Right kidney (tissue), 1 donor: ENCODE measurements around the gene GSAP.

Source experiments
- DNase-seq: peaks from one replicate; pipeline ENCODE4 v3.0.0-alpha.2; 2016

Gene GSAP

DNA sequence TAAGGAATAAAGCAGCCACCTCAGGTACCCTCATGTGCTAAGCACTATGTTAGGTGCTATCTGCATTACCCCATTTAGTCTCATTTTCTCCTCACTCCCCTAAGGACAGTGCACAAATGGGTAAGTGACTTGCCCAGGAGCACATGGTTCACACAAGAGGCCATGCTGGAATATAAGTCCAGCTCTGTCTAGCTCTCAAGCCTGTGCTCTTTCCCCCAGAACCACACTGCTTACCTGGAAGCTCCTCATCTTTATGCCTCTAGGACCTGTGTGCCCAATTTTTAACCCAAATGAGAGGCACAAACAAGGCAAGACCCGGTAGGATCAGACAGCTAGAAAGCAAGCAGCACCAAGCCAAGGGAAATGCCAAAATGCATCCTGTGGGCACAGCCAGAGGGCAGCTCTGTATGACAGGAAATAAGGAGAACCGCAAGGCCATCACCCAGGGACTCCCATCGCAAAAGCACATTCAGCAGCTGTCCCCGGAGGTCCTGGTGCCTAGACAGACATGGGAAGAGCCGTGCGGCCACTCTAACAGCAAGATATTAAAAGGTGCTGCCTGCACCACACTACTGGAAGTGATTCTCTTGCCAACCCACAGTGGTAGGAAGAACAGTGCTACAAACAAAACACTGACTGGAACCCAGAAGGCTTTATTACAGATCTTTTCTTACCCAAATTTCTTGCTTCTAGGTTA lies 88.1 kb downstream of the GSAP start:
- no peak for DNase-seq

DNA sequence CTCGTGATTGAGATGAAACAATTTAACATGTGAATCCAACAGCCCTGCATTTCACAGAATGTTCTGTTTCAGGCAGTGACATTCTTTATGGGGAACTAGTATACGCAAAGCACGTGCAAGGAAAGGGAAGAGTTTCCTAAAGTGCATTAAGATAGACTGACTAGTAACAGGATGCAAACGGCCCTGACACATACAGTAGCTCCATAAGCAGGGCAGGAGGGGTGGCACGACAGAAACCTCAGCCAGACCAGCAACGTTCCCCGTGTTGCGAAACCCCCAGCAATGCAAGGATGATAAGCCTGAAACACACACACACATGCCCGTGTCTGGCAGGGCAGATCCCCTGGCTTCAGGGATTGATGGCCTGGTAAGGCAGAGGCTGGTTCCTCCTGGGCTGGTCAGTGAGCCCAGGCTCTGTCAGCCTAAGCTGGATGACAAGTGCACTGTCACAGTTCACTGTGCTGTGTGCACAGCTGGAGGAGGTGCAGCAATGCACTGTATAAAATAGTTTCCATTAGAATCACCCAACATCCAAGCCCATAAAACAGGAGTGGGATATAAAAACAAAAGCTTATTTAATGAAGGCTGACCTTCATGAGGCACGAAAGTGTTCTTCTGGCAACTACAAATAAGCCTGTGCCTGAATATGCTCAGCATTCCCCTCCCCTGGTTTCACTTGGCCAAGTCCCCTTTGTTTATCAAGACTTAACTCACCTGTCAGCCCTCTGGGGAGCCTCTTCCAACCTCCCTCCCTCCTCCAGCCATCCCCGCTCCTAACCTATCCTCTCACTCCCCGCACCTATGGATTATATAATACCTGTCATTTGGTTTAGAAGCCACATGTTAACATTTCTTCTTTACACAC lies 88.8 kb downstream of the GSAP start:
- DNase-seq = peak; percentile 18

DNA sequence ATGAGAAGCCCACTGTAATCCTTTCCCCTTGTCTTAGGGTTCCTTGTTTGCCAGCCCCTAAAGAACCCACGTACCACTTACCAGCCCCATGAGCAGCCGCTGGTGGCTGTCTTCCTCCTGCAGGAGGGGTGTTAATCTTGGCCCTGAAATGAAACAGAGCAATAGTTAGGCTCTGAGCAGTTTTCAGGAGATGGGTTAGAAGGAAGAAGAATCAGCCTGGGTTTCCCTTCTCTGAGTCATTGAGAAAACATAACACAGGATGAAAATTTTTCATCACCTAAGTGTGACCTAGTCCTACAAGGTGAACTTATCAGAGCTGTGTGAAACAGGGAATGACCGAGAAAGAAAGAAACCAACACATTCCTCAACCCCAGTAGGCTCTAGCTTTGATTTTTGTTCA lies 90.0 kb downstream of the GSAP start:
- no peak for DNase-seq

DNA sequence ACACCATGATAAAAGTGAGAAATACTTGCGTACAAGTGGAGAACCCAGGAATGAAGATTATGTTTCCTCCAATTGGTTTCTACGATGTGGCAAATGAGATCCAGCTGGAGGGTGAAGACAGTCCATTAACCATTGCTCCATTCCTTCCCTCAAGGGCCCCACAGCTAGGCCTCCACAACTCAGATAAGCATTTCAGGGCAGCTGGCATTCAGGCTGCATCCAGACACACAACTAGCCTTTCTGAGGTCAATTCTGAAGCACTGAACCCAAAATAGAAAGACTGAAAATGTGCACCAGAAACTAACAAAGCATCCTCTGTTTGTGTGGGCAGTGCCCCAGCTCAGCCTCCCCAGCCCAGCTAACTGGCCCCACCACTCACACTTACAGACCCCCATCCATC lies 94.8 kb downstream of the GSAP start:
- DNase-seq = no peak

DNA sequence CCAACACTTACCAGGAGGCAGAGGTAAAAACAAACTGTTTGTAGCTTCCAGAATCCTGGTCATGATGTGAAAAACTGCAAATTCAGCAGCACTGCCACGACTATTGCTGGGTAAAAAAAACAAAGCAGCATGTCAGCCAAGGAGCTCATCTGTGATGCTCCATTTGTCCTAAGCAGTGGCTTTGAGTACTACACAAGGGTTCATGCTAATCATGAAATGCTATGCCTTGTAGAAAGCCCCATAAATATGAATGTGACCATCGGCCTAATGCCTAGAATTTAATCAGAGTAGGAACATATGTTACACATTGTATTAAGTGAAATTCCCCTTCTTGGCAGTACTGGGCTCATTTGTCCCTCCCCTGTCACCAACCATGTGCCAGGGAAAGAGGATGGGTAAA lies 95.4 kb downstream of the GSAP start:
- no peak for DNase-seq

DNA sequence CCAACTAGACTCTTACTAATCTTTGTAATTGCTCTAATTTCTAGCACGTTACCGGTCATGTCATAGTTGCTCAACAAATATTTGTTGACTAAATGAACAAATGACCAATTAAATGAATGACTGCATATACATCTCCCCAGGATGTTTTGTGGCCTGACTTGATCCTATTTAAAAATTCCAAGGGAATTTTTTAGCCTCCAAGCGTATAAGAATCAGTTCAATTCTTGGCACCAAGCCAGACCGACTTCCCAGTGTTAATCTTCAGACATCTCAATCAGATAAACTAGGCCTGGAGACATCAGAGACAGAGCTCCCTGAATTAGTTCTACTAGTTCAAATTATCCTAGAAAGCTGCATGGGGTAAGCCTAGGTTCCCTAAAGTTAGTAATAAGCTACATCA lies 96.0 kb downstream of the GSAP start:
- no peak for DNase-seq

DNA sequence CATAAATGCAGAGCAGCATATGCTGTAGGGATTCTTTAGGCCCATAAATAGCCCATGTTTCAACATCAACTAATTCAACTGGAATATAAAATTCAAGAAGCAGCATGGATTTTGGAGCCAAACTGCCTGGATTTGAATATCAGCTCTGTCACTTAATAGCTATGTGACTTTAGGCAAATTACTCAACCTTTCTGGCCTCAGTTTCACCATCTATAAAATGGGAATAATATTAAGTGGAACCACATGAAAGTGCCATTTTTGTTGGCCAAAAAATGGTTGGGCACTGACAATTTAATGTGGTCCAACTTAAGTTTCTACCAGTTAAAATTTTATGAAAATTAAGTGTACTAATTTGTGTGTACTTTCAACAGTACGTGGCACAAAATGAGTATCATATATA lies 98.1 kb downstream of the GSAP start:
- DNase-seq = no peak

DNA sequence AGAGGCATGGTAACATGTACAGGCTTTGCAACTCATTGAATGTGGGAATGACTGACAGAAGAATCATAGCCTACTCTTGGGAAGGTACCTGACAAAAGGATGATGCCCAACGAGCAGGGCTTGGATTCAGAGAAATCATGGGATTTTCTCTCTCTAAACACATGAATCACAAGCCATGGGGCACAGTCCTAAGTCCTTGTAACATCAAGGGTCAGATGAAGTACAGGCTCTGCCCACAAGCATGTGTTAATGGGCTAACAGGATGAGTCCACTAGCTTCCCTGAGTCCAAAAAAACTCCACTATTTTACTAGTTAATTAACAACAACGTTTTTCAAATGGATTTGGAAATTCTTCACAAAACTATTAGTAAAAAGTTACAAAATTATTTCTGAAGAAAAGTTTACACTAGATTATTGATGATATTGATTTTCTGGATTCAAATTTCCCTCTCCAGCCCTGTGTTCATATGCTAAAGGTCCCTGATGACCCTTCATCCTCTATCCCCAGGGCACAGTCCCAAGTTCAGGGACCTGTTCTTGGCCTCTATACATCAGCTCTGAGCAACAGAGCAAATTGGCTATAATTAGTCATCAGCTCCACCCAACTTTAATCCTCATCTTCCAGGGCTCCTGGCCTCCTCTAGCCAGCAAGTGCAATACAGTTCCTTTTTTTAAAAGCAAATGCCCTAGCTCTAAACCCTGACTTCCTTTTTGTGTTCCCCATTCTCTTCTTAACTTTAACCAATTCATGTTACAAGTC lies 99.8 kb downstream of the GSAP start:
- no peak for DNase-seq

DNA sequence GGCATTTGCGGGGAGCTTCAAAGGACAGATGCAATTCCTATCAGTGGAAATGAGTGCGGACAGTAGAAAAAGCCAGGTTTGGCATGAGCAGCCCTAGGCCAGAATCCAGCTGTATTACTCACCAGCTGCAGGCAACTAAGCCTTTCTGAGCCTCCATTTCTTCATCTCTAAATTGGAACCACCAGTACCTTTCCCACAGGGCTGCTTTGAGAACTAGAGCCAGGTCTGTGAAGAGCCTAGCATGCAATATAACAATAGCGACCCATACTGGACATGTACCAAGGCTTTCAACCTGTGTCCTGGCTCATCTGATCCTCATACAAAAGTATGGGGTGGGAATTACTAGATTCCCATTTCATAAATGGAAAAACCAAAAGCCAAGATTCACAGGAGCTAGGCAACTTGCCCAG lies 101.0 kb downstream of the GSAP start:
- no peak for DNase-seq

DNA sequence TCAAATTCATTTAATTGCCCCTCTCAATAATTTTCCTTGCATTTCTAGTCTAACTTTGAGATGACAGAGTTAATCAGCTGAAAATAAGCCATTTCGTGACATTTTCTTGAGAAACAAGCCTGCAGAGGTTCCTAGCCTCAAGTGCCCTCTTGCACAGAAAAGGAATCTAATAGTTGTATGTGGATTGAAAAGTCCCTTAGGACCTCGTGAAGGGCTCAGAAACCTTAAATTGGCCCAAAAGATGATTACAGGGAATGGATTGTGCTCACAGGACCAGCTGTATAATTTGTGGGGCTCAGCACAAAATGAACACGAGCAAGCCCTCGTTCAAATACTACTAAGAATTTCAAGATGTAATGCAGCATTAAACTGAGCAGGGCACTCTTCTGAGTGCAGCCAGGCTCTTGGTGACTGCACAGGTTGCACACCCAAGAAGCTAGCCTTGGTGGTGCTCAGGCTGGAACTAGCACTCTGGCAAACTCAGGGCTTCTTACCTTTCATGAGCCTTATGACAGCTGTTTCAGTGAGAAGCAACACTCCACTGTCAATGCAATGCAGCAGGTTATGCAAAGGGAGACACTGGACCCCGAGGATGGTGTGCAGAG lies 102.2 kb downstream of the GSAP start:
- DNase-seq = no peak

DNA sequence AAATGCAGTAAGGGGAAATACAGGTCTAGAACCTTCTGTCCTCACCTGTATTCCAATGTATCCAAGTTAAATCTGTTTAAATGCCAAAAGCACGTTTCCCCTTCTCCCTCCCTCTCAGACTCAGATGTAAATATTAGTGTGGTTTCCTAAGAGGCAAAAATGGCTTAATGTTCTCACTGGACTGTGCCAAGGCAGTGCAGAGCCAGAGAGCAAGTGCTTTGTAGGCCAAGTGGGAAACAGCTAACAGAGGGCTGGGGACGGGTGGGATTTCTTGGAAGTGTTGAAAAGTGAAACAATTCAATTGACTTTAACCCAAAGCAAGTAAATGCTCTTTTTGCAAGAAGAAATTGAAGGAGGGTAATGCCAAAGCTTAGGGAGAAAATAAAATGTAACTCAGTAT lies 103.1 kb downstream of the GSAP start:
- no peak for DNase-seq

DNA sequence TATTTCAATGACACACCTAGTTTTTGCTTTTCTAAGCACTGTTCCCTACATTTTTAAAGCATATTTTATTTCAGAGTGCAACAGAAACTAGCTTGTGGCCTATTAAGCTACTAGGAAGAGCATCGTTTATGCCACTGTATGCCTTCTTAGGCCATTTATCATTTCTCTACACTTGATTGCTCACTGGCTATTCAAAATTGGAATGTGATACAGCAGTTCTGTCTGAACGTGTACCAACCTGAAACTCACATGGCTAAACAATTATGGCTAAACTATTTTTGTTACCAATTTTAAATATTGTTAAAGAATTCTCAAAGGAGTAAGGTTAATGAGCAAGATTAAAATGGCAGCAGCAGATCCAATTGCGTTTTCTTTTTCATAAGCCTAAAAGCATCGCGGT lies 105.2 kb downstream of the GSAP start:
- DNase-seq = no peak

DNA sequence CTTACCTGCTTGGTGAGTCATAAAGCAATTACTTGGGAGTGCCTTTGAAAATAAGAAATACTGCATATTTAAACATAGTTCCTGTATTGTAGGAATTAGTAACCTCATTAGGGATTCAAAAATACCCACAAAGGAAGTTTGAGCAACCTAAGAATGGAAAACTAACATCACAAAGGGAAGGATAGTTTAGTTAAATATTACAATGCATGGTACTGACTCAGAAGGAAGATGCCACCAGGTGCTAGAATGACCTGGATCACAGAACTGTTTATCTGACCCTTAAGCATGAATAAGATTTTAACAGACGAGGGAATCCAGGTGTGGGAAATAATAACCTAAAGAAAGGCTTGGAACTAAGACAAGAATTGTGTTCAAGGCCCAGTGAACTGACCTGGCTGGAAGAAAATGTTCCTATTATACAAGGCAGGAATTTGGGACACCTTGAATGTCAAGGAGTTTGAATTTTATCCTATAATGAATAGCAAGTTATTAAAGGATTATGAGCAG lies 106.4 kb downstream of the GSAP start:
- no peak for DNase-seq

DNA sequence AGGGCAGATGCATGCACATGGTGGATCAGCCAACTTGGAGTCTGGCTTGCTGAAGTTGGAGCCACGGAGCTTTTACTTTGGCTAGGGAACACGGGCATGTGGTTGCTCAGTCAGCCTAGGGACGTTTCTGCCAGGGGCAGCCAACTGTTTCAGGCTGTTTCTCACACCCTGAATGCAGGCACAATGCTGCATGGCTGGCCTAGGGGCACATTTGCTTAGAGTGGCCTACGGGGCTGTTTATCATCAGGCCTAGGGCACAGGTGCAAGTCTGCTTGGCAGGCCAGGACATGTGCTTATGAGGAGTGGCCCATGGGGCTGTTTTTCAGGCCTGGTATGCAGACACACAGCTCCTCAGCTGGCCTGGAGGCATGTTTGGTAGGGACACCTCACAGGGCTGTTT lies 107.4 kb downstream of the GSAP start:
- DNase-seq = no peak

DNA sequence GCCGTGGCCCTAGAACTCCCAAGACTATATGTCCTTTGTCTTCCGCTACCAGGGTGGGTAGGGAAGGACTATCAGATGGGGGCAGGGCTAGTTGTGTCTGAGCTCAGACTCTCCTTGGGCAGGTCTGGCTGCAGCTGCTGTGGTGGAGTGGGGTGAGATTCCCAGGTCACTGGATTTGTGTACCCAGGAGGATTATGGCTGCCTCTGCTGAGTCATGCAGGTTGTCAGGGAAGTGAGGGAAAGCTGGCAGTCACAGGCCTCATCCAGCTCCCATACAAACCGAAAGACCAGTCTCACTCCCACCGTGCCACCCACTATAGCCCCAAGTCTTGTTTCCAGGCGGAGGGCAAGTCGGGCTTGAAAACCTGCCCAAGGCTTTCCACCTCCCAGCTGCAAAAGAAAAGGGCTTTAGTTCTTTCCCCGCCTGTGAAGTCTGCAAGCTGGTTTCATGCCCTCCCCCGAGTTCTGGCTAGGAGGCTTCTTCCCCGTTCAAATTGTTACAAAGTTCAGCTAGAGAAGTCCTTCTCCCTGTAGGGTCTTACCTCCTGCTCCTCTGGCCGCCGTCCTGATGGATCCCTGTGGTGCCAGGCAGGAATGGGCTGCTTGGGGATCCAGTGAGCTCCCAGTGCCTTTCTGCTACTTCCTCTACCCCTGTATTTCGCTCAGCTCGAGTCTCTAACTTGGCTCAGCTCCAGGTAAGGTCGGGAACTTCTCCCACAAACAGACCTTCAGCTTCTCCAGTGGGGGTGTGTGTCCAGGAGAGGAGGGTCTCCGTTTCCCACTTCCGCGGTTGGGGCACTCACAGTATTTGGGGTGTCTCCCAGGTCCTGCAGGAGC lies 109.7 kb downstream of the GSAP start:
- no peak for DNase-seq

DNA sequence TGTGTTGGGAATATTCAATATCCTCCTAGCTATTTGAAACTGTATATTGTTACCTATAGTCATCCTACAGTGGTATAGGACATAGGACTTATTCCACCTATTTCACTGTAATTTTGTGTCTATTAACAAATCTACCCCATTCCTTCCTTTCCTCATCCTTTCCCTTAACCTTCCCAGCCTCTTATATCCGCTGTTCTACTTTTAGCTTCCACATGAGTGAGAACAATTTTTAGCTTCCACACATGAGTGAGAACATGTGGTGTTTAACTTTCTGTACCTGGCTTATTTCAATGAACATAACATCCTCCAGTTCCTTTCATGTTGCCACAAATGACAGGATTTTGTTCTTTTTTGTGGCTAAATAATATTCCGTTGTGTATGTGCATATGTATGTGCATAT lies 120.6 kb downstream of the GSAP start:
- no peak for DNase-seq

DNA sequence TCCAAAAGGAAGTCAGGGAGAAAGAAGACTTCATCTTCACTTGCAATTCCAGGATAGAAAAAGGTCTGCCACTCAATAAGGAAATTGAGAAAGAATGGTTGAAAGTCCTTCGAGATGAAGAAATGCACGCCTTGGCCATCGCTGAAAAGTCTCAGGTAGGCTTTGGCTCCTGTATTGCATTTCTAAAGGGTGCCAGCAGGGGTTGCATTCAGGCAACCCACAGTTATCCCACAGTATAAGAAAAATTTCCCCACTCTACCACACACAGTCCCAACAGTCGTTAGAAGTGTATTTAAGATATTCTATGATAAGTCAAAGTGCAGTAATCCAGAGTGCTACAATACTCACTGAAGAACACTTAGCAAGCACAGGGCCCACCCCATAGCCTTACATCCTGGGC lies 123.1 kb downstream of the GSAP start:
- no peak for DNase-seq

DNA sequence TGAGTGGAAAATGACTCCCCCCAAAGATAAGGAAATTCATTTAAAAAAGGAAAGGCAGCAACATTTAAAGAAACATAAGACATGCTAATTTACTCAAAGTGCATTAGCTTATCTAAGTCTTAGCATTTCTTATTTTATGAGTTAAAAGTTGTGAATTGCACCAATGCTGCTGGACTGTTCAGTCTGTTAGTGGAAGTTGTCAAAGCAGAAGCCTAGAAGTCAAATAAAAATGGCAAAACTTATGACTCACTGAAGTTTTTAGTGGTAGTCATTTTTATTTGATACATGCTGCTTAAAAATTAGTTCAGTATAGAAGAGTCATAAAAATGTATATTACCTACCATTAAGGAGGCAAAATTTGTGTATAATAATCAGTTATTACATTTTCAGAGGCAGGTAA lies 125.7 kb downstream of the GSAP start:
- no peak for DNase-seq

DNA sequence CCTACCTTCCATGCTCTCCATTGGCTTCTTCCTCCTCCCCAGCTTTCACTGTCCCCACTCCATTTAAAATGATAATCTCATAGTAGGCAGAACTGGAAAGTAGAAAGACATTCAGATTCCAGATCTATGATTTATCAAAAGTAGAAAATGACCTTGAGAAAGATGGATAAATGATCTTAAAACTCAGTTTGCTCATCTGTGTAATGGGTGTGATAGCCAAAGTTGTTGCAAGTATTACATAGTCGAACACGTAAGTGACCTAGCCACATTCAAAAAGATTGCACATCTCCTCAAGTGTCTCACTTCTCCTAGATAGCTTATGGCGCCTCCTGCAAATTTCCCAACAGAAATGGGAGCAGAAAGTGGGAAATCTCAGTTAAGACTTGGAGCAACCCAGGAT lies 126.8 kb downstream of the GSAP start:
- DNase-seq = no peak

DNA sequence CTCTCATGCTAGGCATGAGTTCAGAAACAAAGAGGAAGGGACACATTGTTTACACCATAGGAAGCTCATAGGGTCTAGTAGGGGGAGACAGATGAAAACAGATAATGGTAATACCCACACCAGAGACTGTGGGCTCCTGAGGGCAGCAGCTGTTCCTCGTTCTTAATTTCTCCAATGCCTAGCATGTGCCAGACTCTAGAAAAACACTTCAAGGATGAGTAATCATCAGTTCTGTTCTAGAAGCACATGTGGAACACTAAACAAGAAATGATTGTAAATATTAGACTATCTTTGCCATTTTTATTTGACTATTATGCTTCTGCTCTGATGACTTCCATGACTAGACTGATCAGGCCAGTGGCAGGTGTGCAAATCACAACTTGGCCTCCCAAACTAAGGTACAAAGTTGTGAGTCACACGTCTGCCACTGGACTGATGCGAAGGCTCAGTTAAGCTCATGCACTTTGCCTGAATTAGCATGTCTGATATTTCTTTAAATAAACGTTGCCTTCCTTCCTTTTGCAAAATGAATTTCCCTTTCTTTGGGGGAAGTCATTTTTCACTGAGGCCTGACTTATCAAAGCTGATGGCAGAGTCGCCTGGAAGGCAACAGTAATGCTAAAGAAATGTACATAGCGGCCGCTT lies 127.4 kb downstream of the GSAP start:
- no peak for DNase-seq

DNA sequence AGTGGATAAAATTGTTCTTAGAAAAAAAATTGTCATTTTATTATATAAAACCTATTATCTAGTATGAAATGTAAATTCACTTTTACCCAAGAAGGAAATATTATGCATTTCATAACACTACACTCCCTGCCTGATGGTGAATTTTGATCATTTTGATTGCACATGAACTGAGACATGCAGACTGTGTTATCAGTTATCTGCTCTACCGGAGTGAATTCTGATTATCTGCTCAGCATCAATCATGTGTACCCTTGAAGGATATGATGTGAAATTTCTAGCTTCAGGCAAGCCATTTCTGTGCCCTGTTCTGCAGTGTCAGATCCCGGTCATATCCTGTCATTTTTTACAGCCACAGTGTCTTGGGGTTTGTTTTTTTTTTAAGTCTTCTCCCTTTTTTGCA lies 131.5 kb downstream of the GSAP start:
- DNase-seq = no peak
